GM12865 (cell line): Measurements from ENCODE around the gene PMFBP1.

Source experiments
- DNase-seq: peaks from one replicate; pipeline ENCODE4 v3.0.0; 2010; ENCODE audit warnings: low read depth
- H3K4me3 ChIP-seq: 2 replicates; pipeline ENCODE4 v1.5.1; 2011; ENCODE audit warnings: mild to moderate bottlenecking, low read depth, low read length, control low read depth
- CTCF ChIP-seq: IDR thresholded peaks from 2 replicates; pipeline ENCODE4 v1.5.1; 2011; ENCODE audit warnings: low read length, control low read depth, low read depth, inconsistent platforms; ENCODE audit not compliant: insufficient read depth; ENCODE audit errors: missing control alignments

Gene PMFBP1

GRCh38 chr16:72110662-72111615 lies 61.0 kb downstream of the PMFBP1 start:
- no peak for TF ChIP-seq CTCF
- no peak overlapping the region for H3K4me3 ChIP-seq
- DNase-seq, result no peak

GRCh38 chr16:72109966-72110530 lies 61.9 kb downstream of the PMFBP1 start:
- no peak for DNase-seq
- no peak overlapping the region for H3K4me3 ChIP-seq
- TF ChIP-seq CTCF, result no peak

- H3K4me3 ChIP-seq, result no peak overlapping the region
- TF ChIP-seq CTCF, result no peak
- DNase-seq, result no peak
These were observed 62.7 kb downstream of the PMFBP1 start for GRCh38 chr16:72109300-72109699.

- no peak for TF ChIP-seq CTCF
- H3K4me3 ChIP-seq, result no peak overlapping the region
- DNase-seq, result no peak
These were observed 63.4 kb downstream of the PMFBP1 start for GRCh38 chr16:72108353-72109102.

- no peak for DNase-seq
These were observed 64.6 kb downstream of the PMFBP1 start for GRCh38 chr16:72107371-72107770.

GRCh38 chr16:72105978-72106377 lies 66.0 kb downstream of the PMFBP1 start:
- DNase-seq, result no peak
- no peak for TF ChIP-seq CTCF
- H3K4me3 ChIP-seq, result no peak overlapping the region

More at GRCh38 chr16:72107371-72107770, 64.6 kb downstream of the PMFBP1 start:
- H3K4me3 ChIP-seq, result no peak overlapping the region
- TF ChIP-seq CTCF, result no peak
